CD1c-positive myeloid dendritic cell (primary cell): Measurements from ENCODE around the gene ZNF555.
"Not testable (repeated sequence)": the region's sequence is repeated elsewhere in the genome, so short reads cannot be mapped to it uniquely, and the experiment has no call there.

Experiments
- DNase-seq: peaks from one replicate; pipeline ENCODE4 v3.0.0-alpha.2; 2016; ENCODE audit errors: extremely low spot score

The ZNF555 gene

DNA sequence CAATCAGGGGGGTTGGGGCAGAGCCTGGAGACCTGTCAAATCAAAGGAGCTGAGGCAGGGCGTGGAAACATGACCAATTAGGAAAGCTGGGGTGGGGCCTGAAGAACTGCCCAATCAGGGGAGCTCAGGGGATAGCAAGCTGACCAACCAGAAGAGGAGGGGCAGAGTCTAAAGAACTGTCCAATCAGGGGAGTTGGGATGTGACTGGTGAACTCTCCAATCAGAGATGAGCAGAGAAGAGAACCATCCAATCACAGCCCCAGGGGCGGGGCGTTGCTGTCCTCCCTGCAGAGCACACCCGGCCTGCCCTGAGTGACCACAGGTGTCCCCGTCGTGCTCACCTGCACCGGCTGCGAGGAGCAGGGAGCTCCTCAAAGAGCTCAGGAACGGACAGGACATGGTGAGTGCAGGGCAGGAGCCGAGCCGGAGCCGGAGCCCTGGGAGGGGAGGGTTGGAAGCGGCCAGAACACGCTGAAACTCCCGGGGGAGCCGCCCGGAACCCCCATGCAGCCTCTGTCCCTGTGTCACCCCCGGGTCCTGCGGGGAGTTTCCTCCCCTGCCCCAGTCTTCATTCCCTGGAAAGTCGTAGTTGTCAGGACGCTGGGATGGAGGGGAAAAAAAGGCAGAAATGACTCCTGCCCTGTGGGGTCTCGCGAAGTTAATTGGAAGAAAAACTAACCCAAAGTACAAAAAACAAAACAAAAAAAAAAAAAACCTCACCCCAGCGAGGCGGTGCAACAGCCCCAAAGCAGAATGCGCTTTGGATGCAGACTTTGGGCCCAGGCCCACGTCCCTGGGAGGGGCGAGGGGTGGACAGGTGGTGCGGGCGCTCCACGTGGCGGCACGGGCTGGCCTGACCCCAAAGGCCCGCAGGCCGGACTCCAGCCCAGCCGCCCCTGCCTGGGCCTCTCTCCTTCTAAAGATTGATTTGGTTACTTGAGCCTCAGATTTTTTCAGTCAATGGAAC lies 26.0 kb downstream of the ZNF555 start, which contains the start of gene ZNF556:
Gene ZNF556 (plus strand): TSS at position 311 of the 967 bp plus-strand sequence. CDS start 87 bp downstream, at position 398.
- no peak for DNase-seq

DNA sequence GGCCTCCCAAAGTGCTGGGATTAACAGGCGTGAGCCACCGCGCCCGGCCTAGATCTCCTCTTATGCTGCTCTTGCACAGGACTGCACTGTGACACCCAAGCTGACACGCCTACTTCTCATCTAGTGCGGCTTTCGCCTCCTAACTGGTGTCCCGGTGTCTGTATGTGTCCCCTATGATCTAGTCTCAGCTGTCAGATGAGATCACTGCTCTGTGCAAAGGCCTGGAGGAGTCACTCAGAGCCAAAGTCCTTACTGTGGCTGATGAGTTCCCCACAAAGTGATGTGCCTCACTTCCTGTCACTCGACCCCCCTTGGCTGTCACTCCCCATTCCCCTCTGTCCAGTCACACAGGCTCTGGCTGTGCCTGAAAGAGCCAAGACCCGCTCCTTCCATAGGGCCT lies 28.3 kb downstream of the ZNF555 start:
- DNase-seq = no peak

DNA sequence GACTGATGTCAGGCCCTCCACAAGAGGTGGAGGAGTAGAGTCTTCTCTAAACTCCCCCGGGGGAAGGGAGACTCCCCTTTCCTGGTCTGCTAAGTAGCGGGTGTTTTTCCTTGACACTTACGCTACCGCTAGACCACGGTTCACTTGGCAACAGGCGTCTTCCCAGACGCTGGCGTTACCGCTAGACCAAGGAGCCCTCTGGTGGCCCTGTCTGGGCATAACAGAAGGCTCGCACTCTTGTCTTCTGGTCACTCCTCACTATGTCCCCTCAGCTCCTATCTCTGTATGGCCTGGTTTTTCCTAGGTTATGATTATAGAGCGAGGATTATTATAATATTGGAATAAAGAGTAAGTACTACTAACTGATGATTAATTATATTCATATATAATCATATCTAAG lies 30.9 kb downstream of the ZNF555 start:
- DNase-seq = not testable (repeated sequence)

DNA sequence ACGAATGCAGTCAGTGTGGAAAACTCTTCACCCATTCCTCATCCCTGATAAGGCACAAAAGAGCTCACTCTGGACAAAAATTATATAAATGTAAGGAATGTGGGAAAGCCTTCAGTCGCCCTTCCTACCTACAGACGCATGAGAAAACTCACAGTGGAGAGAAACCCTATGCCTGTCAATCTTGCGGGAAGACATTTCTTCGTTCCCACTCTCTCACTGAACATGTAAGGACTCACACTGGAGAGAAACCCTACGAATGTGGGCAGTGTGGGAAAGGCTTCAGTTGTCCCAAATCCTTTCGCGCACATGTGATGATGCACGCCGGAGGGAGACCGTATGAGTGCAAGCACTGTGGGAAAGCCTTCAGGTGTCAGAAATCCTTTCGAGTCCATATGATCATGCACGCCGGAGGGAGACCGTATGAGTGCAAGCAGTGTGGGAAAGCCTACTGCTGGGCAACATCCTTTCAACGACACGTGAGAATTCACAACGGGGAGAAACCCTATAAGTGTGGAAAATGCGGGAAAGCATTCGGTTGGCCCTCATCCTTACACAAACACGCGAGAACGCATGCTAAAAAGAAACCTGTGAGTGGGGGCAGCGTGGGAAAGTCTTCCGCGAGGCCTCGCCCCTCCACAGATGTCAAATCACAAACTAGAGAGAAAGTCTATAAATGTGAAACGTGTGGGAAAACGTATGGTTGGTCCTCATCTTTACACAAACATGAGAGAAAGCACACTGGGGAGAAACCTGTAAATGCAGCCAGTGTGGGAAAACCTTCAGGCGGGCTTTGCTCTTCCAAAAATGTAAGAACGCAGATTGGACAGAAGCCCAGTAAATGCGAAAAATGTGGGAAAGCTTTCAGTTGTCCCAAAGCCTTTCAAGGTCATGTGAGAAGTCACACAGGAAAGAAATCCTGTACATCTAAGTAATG lies 36.4 kb downstream of the ZNF555 start:
- no peak for DNase-seq

DNA sequence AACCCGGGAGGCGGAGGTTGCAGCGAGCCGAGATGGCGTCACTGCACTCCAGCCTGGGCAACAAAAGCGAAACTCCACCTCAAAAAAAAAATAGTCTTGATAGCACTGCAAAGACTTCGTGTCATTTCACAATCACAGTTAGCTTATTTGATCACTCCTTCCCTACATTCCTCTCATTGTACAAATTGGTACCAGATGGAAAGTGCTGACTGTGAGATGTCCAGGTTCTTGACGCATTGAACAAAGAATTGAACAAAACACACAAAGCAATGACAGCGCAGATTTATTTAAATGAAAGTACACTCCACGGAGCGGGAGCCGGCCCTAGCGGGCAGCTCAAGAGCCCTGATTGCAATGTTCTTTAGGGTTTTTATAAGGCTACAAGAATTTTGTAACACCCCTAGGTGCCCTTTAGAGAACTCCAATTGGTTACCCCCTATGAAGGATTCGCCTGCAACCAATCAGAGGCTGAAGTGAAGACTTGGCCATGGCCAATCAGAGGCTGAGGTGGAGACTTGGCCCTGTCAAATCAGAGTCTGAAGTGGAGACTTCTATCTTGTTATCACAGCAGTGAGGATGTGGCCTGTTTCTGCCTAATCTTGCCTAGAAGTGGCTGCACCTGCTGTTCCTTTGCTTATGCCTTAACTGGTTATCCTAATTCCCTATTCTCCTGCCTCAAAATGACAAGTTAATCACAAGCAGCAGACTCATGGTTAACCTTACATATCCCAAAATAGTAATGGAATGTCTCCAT lies 42.6 kb downstream of the ZNF555 start:
- no peak for DNase-seq

DNA sequence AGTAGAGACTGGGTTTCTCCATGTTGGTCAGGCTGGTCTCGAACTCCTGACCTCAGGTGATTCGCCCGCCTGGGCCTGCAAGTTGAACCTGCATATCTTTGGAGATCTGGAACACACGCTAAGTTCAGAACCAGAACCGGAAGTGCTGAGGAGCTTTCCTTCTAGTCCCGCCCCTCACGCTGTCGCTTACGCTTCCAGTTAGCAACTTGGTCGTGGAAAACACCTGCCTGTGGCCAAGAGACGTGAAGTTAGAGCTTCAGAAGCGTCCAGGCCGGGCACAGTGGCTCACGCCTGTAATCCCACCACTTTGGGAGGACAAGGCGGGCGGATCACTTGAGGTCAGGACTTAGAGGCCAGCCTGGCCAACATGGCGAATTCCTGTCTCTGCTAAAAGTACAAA lies 44.5 kb downstream of the ZNF555 start:
- no peak for DNase-seq

DNA sequence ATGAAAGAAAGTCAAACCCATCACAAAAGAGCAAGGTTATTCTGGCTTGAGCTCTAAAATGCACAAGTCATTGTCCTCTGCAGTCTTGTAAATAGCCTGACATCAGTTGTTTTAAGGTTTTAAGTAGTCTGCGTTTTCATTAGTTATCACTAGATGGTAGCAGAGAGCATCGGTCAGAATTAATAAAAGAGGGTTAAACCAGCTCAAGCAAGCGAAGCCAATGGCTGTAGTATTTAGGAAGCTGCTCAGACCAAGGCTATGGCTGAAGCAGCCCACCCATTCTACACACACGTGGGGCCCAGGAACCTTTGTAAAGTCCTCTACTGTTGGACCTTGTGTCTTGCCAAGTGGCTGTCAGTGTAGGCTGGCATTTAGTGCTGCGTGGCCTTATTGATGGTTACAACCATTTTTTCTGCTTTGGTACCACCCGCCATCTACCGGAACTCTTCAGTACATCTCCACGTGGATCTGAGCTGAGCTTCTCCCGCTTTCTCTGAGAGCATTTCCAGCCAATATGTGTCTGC lies 46.2 kb downstream of the ZNF555 start:
- DNase-seq = peak; percentile 68

DNA sequence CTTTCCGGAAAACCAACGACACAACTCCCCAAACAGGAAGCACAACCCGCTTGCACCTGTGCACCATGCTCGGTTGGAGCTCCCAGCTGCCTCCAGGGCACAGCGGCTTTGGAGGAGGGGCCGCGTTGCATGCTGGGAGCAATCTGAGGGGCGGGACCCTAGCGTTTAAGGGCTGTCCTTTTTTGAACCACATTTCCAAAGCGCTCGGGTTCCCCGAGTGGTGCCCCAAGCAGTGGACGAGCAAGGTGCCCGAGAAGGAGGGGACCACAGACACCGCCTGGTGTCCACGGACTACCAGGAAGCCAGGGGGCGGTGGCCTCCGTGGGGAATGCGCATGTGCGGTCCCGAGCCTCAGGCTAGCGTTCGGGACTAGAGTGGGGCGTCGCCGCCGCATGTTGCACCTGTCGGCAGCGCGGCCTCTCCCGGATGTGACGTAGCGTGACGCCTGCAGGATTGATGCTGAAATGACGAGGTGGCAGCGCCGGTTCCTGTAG lies 47.5 kb downstream of the ZNF555 start:
- peak; percentile 57 for DNase-seq

DNA sequence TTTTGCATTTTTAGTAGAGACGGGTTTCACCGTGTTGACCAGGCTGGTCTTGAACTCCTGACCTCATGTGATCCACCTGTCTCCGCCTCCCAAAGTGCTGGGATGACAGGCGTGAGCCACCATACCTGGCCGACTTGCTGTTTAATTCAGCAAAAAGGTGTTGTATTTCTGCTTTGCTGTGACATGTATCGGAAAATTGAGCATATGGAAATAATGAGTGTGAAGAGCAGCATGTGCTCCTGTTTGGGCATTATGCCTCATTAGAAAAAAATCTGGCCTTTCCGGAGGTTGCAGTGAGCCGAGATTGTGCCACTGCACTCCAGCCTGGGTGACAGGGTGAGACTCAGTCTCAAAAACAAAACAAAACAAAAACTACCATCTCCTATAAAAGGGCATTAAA lies 49.3 kb downstream of the ZNF555 start:
- DNase-seq = not testable (repeated sequence)

DNA sequence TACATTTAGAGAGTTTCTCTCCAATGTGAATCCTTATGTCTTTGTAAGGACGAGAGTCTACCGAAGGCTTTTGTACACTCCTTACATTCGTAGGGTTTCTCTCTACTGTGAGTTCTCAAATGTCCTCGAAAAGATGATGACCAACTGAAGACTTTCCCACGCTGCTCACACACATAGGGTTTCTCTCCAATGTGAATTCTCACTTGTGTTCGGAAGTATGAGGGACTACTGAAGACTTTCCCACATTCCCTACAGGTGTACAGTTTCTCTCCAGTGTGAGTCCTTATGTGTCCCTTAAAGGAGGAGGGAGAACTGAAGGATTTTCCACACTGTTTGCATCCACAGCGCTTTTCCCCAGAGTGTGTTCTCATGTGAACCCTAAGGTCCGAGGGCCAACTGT lies 55.4 kb downstream of the ZNF555 start:
- DNase-seq = no peak

DNA sequence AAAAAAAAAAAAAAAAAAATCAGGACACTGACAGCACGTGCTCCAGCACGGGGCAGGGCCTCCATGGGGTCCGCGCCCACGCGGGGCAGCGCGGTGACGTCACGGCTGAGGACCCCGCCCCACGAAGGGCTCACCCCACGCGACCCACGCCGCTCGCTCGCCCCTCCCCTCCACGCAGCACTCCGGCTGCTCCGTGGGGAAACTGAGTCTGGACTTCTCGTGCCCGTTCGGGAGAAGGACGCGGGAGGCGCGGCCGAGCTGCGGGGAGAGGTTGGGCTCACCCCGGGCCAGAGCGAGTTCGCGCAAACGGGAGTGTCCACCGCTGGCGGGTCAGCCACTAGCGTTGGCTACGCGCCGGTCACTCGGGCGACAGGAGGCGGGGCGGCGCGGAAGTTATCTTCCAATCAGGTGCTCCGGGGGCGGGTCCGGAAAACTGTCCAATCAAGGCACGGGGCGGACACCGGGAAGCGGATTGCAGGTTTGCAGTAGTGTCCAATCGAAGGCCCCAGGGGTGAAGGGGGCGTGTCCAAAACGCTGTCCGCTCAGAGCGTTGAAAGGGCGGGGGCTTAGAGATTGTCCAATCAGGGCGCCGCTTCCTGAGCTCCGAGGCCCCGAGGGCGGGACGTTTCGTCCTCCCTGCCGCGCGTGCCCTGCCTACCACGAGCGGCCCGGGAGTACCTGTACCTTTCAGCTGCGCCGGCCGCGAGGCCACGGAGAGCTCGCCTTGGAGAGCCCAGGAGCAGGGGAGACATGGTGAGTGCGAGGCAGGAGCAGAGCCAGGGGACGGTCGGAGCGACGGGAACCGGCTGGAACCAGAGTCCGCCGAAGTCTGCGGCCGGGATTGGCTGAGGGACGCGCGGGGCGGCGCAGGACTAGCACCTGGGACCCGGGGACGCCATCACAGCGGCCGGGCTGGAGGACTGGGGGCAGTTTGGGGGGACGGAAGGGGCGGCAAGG lies 59.3 kb downstream of the ZNF555 start, which contains the start of gene ZNF57:
Gene ZNF57 (plus strand): TSS at position 633 of the 957 bp plus-strand sequence. CDS start 118 bp downstream, at position 751.
- DNase-seq = peak; percentile 99

DNA sequence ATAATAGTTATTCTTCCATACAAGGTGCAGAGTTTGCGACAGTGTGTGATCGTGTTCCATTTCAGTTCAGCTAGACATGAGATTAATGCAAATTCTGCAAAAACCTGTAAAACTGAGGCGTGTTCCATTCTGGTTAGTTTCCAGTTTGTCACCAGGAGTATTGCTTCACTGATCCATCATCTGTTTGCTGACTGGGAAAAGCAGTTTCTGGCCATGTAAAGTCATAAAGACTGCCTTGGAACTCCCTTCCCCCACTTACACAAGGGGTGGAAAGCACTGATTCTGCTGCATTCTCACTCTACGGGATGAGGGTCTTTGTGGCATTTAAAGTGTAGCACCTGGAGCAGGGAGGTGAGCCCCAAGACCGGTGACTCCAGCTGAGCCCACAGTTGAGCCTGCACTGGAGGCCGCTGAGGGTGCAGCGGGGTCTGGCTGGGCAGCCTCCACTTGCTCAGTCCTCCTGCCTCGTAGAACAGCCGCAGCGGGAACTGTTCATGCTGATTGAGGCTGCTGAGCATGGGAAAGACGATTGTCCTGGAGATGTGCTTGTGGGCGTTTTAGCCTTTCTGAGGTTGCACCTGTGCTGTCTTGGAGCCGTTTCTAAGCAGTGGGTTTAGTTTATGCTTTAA lies 61.4 kb downstream of the ZNF555 start:
- DNase-seq = no peak

DNA sequence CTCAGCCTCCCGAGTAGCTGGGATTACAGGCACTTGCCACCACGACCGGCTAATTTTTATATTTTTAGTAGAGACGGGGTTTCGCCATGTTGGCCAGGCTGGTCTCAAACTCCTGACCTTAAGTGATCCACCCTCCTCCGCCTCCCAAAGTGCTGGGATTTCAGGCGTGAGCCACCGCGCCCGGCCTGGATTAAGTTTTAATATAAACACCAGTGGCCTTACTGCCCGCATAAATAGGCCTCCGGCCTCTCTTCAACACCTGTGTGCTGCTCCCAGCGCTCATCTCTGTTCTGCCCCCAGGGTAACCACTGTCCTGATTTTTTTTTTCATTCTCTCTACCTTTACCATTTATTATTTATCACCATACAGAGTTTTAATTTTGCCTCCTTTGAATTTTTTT lies 62.1 kb downstream of the ZNF555 start:
- not testable (repeated sequence) for DNase-seq

DNA sequence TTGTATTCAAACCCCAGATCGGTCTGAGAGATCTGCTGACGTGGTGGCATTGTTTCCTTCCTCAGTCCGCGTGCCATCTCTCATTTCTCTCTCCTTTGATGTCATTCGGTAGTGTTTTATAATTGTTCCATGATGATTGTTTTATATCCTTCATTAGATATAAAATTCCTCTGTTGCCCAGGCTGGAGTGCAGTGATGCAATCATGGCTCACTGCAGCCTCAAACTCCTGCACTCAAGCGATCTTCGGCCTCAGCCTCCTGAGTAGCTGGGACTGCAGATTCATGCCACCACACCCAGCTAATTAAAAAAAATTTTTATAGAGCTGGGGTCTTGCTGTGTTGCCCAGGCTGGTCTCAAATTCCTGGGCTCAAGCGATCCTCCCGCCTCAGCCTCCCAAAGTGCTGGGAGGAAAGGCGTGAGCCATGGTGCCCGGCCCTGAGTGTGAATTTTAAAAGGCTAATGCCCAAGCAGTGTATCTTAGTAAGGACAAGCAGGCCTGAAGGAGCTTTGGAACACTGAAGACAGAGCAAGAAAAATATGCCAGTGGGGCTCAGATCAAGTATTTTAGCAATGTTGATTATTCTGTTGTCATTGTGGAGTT lies 64.7 kb downstream of the ZNF555 start:
- no peak for DNase-seq

DNA sequence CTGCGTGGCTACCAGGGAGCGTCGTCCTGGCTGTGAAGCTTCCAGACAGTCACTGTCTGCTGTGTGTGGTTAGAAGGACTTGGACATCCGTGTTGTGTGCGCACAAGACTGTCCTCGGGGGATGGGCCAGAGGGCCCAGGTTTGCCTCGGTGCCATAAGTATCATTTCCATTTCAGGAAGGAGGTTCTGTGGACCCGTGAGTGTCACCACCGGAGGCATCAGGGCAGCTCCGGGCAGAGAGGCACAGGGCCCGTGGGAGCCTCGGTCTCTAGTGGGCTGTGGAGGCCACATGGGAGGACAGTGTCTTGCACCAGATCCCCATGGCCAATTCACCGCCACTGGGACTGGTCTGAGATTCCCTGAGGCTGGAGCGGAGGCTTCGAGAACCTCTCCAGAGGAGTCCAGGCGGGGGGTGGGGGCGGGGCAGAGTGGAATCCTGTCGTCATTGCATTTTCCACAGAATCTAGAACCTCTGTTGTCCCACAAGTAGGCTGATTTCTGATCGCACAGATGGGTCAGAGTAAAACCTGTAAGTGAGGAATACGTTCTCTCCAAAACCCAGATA lies 65.4 kb downstream of the ZNF555 start:
- DNase-seq = no peak
